ENCODE results near the gene RYR1.

The RYR1 gene

DNA sequence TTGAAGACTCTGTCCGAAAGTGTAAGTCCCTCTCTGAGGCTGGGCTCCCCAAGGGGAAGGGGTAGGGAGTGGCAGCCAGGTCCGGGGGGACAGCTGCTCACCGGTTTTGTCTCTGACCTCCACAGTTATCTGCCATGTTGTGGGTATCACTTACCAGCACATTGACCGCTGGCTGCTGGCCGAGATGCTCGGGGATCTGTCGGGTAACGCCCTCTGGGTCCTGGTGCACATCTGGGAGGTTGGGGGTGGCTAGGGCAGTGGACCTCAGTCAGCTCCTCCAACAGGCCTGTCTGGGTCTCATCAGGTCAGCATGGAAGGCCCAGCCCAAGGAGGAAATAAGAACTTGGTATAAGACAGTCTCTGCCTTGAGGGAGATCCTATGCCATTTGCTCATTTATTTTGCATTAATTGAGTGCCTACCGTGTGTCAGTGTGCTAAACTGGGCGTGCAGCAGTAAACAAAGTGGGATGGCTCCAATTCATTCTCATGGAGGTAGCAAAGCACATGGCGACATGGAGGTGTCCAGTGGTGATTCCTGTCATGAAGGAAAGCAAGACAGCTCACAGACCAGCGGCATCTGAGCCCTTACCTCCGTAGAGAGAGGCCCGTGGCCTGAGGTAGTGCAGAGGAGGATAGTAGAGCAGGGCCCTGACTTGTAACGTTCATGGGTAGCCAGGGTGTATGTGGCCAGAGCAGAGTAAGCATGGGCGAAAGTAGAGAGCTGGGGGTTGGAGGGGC, 199.2 kb downstream of the RYR1 start:
- no peak overlapping the region for H3K4me2 ChIP-seq (ENCODE audit: low read length)
- no peak overlapping the region for H3K27ac ChIP-seq (ENCODE audit: low read length)
- H4K20me1 ChIP-seq (ENCODE audit: insufficient read depth, low read length): no peaks in the 10 kb centered on the region
- no peak overlapping the region for H2AFZ ChIP-seq (ENCODE audit: low read depth, low read length)
- no peaks in the 10 kb centered on the region for H3K79me2 ChIP-seq (ENCODE audit: low read length)
- no peak overlapping the region for H3K4me3 ChIP-seq (ENCODE audit: low read length)
- peaks cover 31% of the 10 kb centered on the region for H3K36me3 ChIP-seq (replicated peaks; ENCODE audit: low read depth, low read length)
- H3K9me3 ChIP-seq (ENCODE audit: insufficient read depth, low read length): no peaks in the 10 kb centered on the region
- H3K9ac ChIP-seq (ENCODE audit: low read length): no peak overlapping the region
- no peak for TF ChIP-seq EZH2phosphoT487 (IDR thresholded peaks at IDR 0.05; ENCODE audit: low read depth)
- TF ChIP-seq, protein P1, sequence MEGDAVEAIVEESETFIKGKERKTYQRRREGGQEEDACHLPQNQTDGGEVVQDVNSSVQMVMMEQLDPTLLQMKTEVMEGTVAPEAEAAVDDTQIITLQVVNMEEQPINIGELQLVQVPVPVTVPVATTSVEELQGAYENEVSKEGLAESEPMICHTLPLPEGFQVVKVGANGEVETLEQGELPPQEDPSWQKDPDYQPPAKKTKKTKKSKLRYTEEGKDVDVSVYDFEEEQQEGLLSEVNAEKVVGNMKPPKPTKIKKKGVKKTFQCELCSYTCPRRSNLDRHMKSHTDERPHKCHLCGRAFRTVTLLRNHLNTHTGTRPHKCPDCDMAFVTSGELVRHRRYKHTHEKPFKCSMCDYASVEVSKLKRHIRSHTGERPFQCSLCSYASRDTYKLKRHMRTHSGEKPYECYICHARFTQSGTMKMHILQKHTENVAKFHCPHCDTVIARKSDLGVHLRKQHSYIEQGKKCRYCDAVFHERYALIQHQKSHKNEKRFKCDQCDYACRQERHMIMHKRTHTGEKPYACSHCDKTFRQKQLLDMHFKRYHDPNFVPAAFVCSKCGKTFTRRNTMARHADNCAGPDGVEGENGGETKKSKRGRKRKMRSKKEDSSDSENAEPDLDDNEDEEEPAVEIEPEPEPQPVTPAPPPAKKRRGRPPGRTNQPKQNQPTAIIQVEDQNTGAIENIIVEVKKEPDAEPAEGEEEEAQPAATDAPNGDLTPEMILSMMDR (IDR thresholded peaks at IDR 0.05; ENCODE audit: low read depth, low read length): no peak
- no peaks in the 10 kb centered on the region for H3K27me3 ChIP-seq (ENCODE audit: low read depth, low read length)
- H3K4me1 ChIP-seq (ENCODE audit: low read length): peaks cover 8% of the 10 kb centered on the region

DNA sequence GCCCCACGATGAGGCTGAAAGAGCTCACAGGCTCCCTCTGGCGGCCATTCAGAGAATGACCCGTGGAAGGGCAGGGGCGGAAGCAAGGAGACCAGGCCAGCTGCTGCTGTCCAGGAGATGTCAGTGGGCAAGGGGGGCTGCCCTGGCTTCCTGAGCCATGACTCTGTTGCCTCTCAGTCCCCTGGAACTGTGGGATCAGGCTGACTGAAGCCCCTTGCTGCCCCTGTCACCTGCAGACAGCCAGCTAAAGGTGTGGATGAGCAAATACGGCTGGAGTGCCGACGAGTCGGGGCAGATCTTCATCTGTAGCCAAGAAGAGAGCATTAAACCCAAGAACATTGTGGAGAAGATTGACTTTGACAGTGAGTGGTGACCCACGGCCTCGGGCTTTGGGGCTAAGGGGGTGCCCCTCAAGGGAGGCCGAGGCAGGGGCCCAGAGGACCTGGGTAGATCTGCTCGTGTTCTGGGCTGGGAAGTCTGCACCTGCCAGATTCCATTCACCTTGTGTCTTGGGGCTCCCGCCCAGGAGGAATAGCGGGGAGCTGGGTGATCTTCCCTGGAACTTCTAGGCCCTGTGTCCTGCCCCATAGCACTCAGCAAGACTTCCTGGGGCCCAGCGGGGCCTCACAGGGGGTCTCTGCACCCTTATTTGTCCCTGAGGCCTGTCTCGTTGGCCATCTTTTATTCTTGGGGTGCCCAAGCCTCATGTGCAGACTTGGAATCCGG, 201.4 kb downstream of the RYR1 start:
- H2AFZ ChIP-seq (ENCODE audit: low read depth, low read length): no peak overlapping the region

DNA sequence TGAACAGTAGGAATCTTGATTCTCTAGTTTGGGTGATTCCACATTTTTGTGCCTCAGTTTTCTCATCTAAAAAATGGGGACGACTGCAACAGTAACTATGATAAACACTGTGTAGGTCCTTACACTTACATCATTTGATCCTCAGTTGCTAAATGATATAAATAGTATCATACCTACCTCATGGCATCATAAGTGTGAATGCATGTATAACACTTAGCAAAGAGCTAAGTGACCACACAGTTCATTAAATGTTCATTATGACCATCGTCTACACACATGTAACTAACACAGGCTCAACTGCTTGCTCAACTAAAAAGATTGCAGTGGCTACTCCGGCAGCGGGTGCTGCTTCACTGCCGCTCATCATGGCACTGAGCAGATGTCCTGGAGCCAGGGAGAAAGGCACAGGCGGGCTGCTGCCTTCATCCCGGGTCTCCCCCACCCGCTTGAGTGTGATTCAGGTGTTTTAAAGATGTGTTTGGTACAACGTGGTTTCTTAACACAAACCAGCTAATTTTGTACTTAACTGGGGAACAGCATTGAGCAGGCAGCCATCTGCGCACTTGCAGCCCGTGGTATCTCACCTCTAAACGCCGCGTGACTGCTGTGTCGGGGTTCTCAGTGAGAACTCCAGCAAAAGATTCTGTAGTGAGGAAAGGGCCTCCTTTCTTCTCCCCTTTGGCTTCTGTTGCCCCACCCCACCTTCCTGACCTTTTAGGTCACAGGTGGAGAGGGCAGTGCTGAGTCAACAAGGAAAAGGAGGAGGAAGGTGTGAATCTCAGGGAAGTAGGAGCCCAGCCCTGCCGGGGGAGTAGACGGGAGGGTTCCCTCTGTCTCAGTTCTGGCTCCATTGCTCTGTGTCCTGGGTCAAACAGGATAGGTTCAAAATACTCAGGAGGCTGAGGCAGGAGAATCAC, 202.2 kb downstream of the RYR1 start:
- Histone ChIP-seq H3K36me3 (replicated peaks; ENCODE audit: low read depth, low read length) (peaks cover 26% of the 10 kb centered on the region), H3K9ac (ENCODE audit: low read length) (no peak overlapping the region), H2AFZ (ENCODE audit: low read depth, low read length) (no peak overlapping the region), H3K79me2 (ENCODE audit: low read length) (no peaks in the 10 kb centered on the region), H3K27me3 (ENCODE audit: low read depth, low read length) (no peaks in the 10 kb centered on the region), H3K4me2 (ENCODE audit: low read length) (no peak overlapping the region), H3K27ac (ENCODE audit: low read length) (no peak overlapping the region), H3K4me3 (ENCODE audit: low read length) (no peak overlapping the region), H3K4me1 (ENCODE audit: low read length) (peaks cover 8% of the 10 kb centered on the region), H4K20me1 (ENCODE audit: insufficient read depth, low read length) (no peaks in the 10 kb centered on the region), H3K9me3 (ENCODE audit: insufficient read depth, low read length) (no peaks in the 10 kb centered on the region)
- TF ChIP-seq, protein P1 (IDR thresholded peaks at IDR 0.05; ENCODE audit: low read depth, low read length): no peak
- no peak for TF ChIP-seq EZH2phosphoT487 (IDR thresholded peaks at IDR 0.05; ENCODE audit: low read depth)

More for the DNA sequence above, 201.4 kb downstream of the RYR1 start:
- Histone ChIP-seq H3K9ac (ENCODE audit: low read length) (no peak overlapping the region), H3K27ac (ENCODE audit: low read length) (no peak overlapping the region), H3K4me1 (ENCODE audit: low read length) (peaks cover 8% of the 10 kb centered on the region), H3K27me3 (ENCODE audit: low read depth, low read length) (no peaks in the 10 kb centered on the region), H4K20me1 (ENCODE audit: insufficient read depth, low read length) (no peaks in the 10 kb centered on the region), H3K4me3 (ENCODE audit: low read length) (no peak overlapping the region), H3K4me2 (ENCODE audit: low read length) (no peak overlapping the region), H3K9me3 (ENCODE audit: insufficient read depth, low read length) (no peaks in the 10 kb centered on the region), H3K79me2 (ENCODE audit: low read length) (no peaks in the 10 kb centered on the region), H3K36me3 (replicated peaks; ENCODE audit: low read depth, low read length) (peaks cover 26% of the 10 kb centered on the region)
- TF ChIP-seq, protein P1 (IDR thresholded peaks at IDR 0.05; ENCODE audit: low read depth, low read length): peak; percentile 97
- no peak for TF ChIP-seq EZH2phosphoT487 (IDR thresholded peaks at IDR 0.05; ENCODE audit: low read depth)

Measured in OCI-LY3 (cell line).